ENCODE results near the gene NSUN4. TPM values are rescaled to one million over a fixed set of nuclear protein-coding genes. Genes with fewer than 3 reads are reported as not detected.
"Not testable (repeated sequence)": the region's sequence is repeated elsewhere in the genome, so short reads cannot be mapped to it uniquely, and the experiment has no call there.

The NSUN4 gene
- total RNA-seq, 3 donors from 2014 or later = 18.5 to 20.6 (median 20.5) TPM

- no peaks in the 10 kb centered on the region for H3K9me3 ChIP-seq
- peaks cover 4% of the 10 kb centered on the region for H3K36me3 ChIP-seq (ENCODE audit: low read depth)
- TF ChIP-seq CTCF (IDR thresholded peaks at IDR 0.05) = no peak
- no peaks in the 10 kb centered on the region for H3K4me1 ChIP-seq (ENCODE audit: low read depth)
- no peak overlapping the region for H3K4me3 ChIP-seq
- DNase-seq (no peak), ATAC-seq (no peak)
- intact Hi-C loops (cut with DNase I, micrococcal nuclease) = no loop called here
These were observed 24.0 kb downstream of the NSUN4 start for GRCh38 chr1:46364612-46365011.

GRCh38 chr1:46365796-46366195 lies 25.2 kb downstream of the NSUN4 start:
- DNase-seq; H3K4me3 ChIP-seq; H3K9me3 ChIP-seq; intact Hi-C loops (cut with DNase I, micrococcal nuclease); ATAC-seq; H3K36me3 ChIP-seq (ENCODE audit: low read depth); H3K4me1 ChIP-seq (ENCODE audit: low read depth): not testable (repeated sequence)

- Histone ChIP-seq H3K4me3 (no peak overlapping the region), H3K4me1 (ENCODE audit: low read depth) (no peaks in the 10 kb centered on the region), H3K36me3 (ENCODE audit: low read depth) (peaks cover 4% of the 10 kb centered on the region), H3K9me3 (no peaks in the 10 kb centered on the region)
- DNase-seq = no peak
- no peak for TF ChIP-seq CTCF (IDR thresholded peaks at IDR 0.05)
- ATAC-seq = no peak
- intact Hi-C loops (cut with DNase I, micrococcal nuclease) = no loop called here
These were observed 26.5 kb downstream of the NSUN4 start for GRCh38 chr1:46367072-46367471.

GRCh38 chr1:46367701-46368100 lies 27.1 kb downstream of the NSUN4 start:
- DNase-seq; H3K36me3 ChIP-seq (ENCODE audit: low read depth); ATAC-seq; H3K9me3 ChIP-seq; intact Hi-C loops (cut with DNase I, micrococcal nuclease); H3K4me1 ChIP-seq (ENCODE audit: low read depth); H3K4me3 ChIP-seq: not testable (repeated sequence)

GRCh38 chr1:46368791-46369190 lies 28.2 kb downstream of the NSUN4 start:
- intact Hi-C loops (cut with DNase I, micrococcal nuclease) = no loop called here
- ATAC-seq = no peak
- DNase-seq = no peak
- H3K9me3 ChIP-seq = no peaks in the 10 kb centered on the region
- peaks cover under 1% of the 10 kb centered on the region for H3K36me3 ChIP-seq (ENCODE audit: low read depth)
- H3K4me1 ChIP-seq (ENCODE audit: low read depth) = no peaks in the 10 kb centered on the region
- no peak overlapping the region for H3K4me3 ChIP-seq
- no peak for TF ChIP-seq CTCF (IDR thresholded peaks at IDR 0.05)

- ATAC-seq = no peak
These were observed 29.1 kb downstream of the NSUN4 start for GRCh38 chr1:46369542-46370213.

More at GRCh38 chr1:46369542-46370213, 29.1 kb downstream of the NSUN4 start:
- intact Hi-C loops (cut with DNase I, micrococcal nuclease) = no loop called here
- no peaks in the 10 kb centered on the region for H3K36me3 ChIP-seq (ENCODE audit: low read depth)
- DNase-seq = no peak
- no peak overlapping the region for H3K4me3 ChIP-seq
- H3K4me1 ChIP-seq (ENCODE audit: low read depth) = no peaks in the 10 kb centered on the region
- TF ChIP-seq CTCF (IDR thresholded peaks at IDR 0.05) = no peak
- no peaks in the 10 kb centered on the region for H3K9me3 ChIP-seq

Data from mucosa of descending colon (tissue), 3 donors.